Measurements from ENCODE around the gene ADAMTS9. TPM values are rescaled to one million over a fixed set of nuclear protein-coding genes. Genes with fewer than 3 reads are reported as not detected.

ADAMTS9 gene
- total and polyA plus RNA-seq, 9 of the 15 experiments (the other 6 are each of a cell fraction or from before 2014, with no cell fraction given) = 0.05 to 0.32 (median 0.13) TPM; not detected in 2

GRCh38 chr3:64593350-64593749 is 94.5 kb downstream of the ADAMTS9 start:
- H3K9me1 ChIP-seq (ENCODE audit: control insufficient read depth, insufficient read depth, low read length) = no peaks in the 10 kb centered on the region
- H3K9ac ChIP-seq (ENCODE audit: insufficient read depth in 1 of 2, low read depth in 2 of 2, low read length in 2 of 2) = no peak overlapping the region
- no peaks in the 10 kb centered on the region; a peak in 3 of 5 replicates for H3K27me3 ChIP-seq (ENCODE audit: control insufficient read depth in 2 of 2, insufficient read depth in 2 of 2, low read length in 2 of 2)
- TF ChIP-seq TRIM24 (IDR thresholded peaks at IDR 0.05) = no peak
- peak in 1 of 3 experiments; percentile 33; a peak in 1 of 6 replicates for TF ChIP-seq ZBTB11 (CRISPR knock-in tag; IDR thresholded peaks at IDR 0.05)
- WGBS (ENCODE audit: insufficient coverage, low coverage, missing lambda C conversion rate) = 6% methylated on average over 2 of the region's 3 CpGs
- H3K4me2 ChIP-seq (ENCODE audit: insufficient read depth, low read length) = no peak overlapping the region
- in situ Hi-C loops (cut with MboI) = no loop called here
- ChIA-PET POLR2A (no interaction called here), CTCF (ENCODE audit: low intra/inter-chr PET ratio) (no interaction called here)
- FAIRE-seq = no peak
- H3K79me2 ChIP-seq (ENCODE audit: control insufficient read depth, insufficient read depth, low read length) = no peaks in the 10 kb centered on the region
- no peaks in the 10 kb centered on the region for H3K36me3 ChIP-seq (ENCODE audit: control insufficient read depth, insufficient read depth, low read length)
- H4K20me1 ChIP-seq (replicated peaks; ENCODE audit: control insufficient read depth, insufficient read depth, low read length) = no peaks in the 10 kb centered on the region
- DNase-seq (ENCODE audit: extremely low read depth in 1 of 4, low spot score in 3 of 4) = no peak
- ATAC-seq = no peak
- intact Hi-C loops (cut with micrococcal nuclease) = no loop called here
- H3K4me1 ChIP-seq (replicated peaks in 1 of 2; ENCODE audit: control insufficient read depth in 2 of 2, insufficient read depth in 2 of 2, low read length in 2 of 2) = no peaks in the 10 kb centered on the region
- H2AFZ ChIP-seq (ENCODE audit: low read depth, low read length) = no peak overlapping the region
- no TSS peak for BruUV-seq (replicated peaks)
- H3K27ac ChIP-seq (ENCODE audit: extremely low read depth, low read depth, low read length) = no peak overlapping the region
- no peaks in the 10 kb centered on the region for H3K9me3 ChIP-seq (replicated peaks; ENCODE audit: control insufficient read depth, insufficient read depth, low read depth, low read length)
- H3K4me3 ChIP-seq = no peak overlapping the region

Measured in K562 (cell line).